OCI-LY1 (cell line): ENCODE data around the gene BDNF.

ENCODE experiments used
- H2AFZ ChIP-seq: fragments of 200-600 bp; sonication (generic), shearing (Covaris generic); 2 replicates; pipeline ENCODE4 v1.6.0; 2014; ENCODE audit warnings: antibody characterized with exemption, mild to moderate bottlenecking, low read length
- H3F3A ChIP-seq: fragments of 200-600 bp; sonication (generic), shearing (Covaris generic); 2 replicates; pipeline ENCODE4 v1.6.0; 2014; ENCODE audit warnings: mild to moderate bottlenecking, antibody characterized with exemption, low read length, moderate library complexity; ENCODE audit not compliant: insufficient read depth
- H3K27ac ChIP-seq: fragments of 200-600 bp; sonication (generic); 2 replicates; pipeline ENCODE4 v1.5.1; 2014; ENCODE audit warnings: low read length, mixed run types, mild to moderate bottlenecking, low read depth; ENCODE audit not compliant: poor library complexity, severe bottlenecking
- H3K27me3 ChIP-seq: fragments of 200-600 bp; sonication (generic); 2 replicates; pipeline ENCODE4 v1.6.0; 2014; ENCODE audit warnings: antibody characterized with exemption, mild to moderate bottlenecking, low read length, moderate library complexity; ENCODE audit not compliant: insufficient read depth
- H3K36me3 ChIP-seq: fragments of 200-600 bp; sonication (generic); 2 replicates; pipeline ENCODE4 v1.6.1; 2014; ENCODE audit warnings: mild to moderate bottlenecking, antibody characterized with exemption, low read length, moderate library complexity, mixed read lengths; ENCODE audit not compliant: insufficient read depth
- H3K4me1 ChIP-seq: fragments of 200-600 bp; sonication (generic); 2 replicates; pipeline ENCODE4 v1.5.1; 2014; ENCODE audit warnings: mild to moderate bottlenecking, low read length, moderate library complexity; ENCODE audit not compliant: insufficient read depth, severe bottlenecking
- H3K4me2 ChIP-seq: fragments of 200-600 bp; sonication (generic), shearing (Covaris generic); 2 replicates; pipeline ENCODE4 v1.6.1; 2014; ENCODE audit warnings: low read length
- H3K4me3 ChIP-seq: fragments of 200-600 bp; sonication (generic); 2 replicates; pipeline ENCODE4 v1.5.1; 2014; ENCODE audit warnings: low read length, low read depth, mild to moderate bottlenecking, mixed read lengths; ENCODE audit not compliant: poor library complexity, severe bottlenecking
- H3K79me2 ChIP-seq: fragments of 200-600 bp; shearing (Covaris generic); 2 replicates; pipeline ENCODE4 v1.6.1; 2016; ENCODE audit warnings: mixed run types, low read length, mixed read lengths; ENCODE audit not compliant: insufficient read depth
- H3K9ac ChIP-seq: fragments of 200-600 bp; sonication (generic), shearing (Covaris generic); 2 replicates; pipeline ENCODE4 v1.6.1; 2014; ENCODE audit warnings: mild to moderate bottlenecking, low read length, mixed read lengths
- H3K9me2 ChIP-seq: fragments of 200-600 bp; sonication (generic), shearing (Covaris generic); 2 replicates; pipeline ENCODE4 v1.6.1; 2014; ENCODE audit warnings: low read depth, mild to moderate bottlenecking, low read length, mixed read lengths
- H3K9me3 ChIP-seq: fragments of 200-600 bp; shearing (Covaris generic); 2 replicates; pipeline ENCODE4 v1.6.1; 2014; ENCODE audit warnings: low read length, mixed read lengths
- H4K20me1 ChIP-seq: fragments of 200-600 bp; sonication (generic), shearing (Covaris generic); 2 replicates; pipeline ENCODE4 v1.6.0; 2016; ENCODE audit warnings: mild to moderate bottlenecking, low read length; ENCODE audit not compliant: insufficient read depth
- EZH2 ChIP-seq: fragments of 200-600 bp; sonication (generic), shearing (Covaris generic); IDR thresholded peaks from 2 replicates; pipeline ENCODE4 v1.8.0; 2017; ENCODE audit warnings: borderline replicate concordance, mixed run types, mild to moderate bottlenecking, antibody characterized with exemption, low read length, moderate library complexity, mixed read lengths
- TF ChIP-seq, protein P1 (sequence below): fragments of 200-600 bp; sonication (generic), shearing (Covaris generic); IDR thresholded peaks from 2 replicates; pipeline ENCODE4 v1.5.1; 2017; ENCODE audit warnings: mild to moderate bottlenecking, antibody characterized with exemption, low read length, moderate library complexity, mixed read lengths

Gene BDNF

DNA sequence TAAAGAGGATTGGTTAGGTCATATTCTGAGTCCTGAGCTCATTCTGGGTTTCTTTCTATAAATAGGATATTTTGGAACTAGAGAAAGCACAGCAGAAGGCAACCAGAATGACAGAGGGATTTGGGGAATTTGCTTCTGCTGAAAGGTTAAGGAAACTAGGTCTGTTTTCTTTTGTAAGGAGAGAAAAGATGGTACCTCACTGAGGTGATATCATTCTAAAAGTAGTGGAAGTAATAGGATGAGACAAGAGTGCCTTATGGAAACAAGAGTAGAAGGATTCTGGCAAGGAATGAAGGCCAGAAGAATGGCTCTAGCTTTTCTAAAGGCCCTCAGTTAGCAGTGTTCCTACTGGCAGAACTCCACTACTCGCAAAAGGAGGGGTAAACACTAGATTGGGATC is 26.7 kb upstream of the BDNF start:
- no peak overlapping the region for H3K4me3 ChIP-seq
- no peaks in the 10 kb centered on the region for H3K9me3 ChIP-seq
- H3F3A ChIP-seq = no peaks in the 10 kb centered on the region
- no peak overlapping the region for H2AFZ ChIP-seq
- no peak overlapping the region for H3K4me2 ChIP-seq
- H3K36me3 ChIP-seq = no peaks in the 10 kb centered on the region
- no peaks in the 10 kb centered on the region for H4K20me1 ChIP-seq
- no peaks in the 10 kb centered on the region for H3K9me2 ChIP-seq
- no peak overlapping the region for H3K9ac ChIP-seq
- H3K27ac ChIP-seq = no peak overlapping the region
- no peaks in the 10 kb centered on the region for H3K4me1 ChIP-seq
- TF ChIP-seq, protein P1, sequence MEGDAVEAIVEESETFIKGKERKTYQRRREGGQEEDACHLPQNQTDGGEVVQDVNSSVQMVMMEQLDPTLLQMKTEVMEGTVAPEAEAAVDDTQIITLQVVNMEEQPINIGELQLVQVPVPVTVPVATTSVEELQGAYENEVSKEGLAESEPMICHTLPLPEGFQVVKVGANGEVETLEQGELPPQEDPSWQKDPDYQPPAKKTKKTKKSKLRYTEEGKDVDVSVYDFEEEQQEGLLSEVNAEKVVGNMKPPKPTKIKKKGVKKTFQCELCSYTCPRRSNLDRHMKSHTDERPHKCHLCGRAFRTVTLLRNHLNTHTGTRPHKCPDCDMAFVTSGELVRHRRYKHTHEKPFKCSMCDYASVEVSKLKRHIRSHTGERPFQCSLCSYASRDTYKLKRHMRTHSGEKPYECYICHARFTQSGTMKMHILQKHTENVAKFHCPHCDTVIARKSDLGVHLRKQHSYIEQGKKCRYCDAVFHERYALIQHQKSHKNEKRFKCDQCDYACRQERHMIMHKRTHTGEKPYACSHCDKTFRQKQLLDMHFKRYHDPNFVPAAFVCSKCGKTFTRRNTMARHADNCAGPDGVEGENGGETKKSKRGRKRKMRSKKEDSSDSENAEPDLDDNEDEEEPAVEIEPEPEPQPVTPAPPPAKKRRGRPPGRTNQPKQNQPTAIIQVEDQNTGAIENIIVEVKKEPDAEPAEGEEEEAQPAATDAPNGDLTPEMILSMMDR = no peak
- TF ChIP-seq EZH2 = no peak
- H3K27me3 ChIP-seq = no peaks in the 10 kb centered on the region
- no peaks in the 10 kb centered on the region for H3K79me2 ChIP-seq

GRCh38 chr11:27723687-27724086 is 23.4 kb upstream of the BDNF start:
- no peaks in the 10 kb centered on the region for H3K4me1 ChIP-seq
- no peaks in the 10 kb centered on the region for H3K79me2 ChIP-seq
- H3K4me2 ChIP-seq = no peak overlapping the region
- no peak overlapping the region for H2AFZ ChIP-seq
- H3K9me2 ChIP-seq = no peaks in the 10 kb centered on the region
- no peaks in the 10 kb centered on the region for H3K27me3 ChIP-seq
- no peaks in the 10 kb centered on the region for H3F3A ChIP-seq
- TF ChIP-seq, protein P1 = no peak
- no peak for TF ChIP-seq EZH2
- H3K9me3 ChIP-seq = no peaks in the 10 kb centered on the region
- H3K4me3 ChIP-seq = no peak overlapping the region
- no peaks in the 10 kb centered on the region for H3K36me3 ChIP-seq
- H3K27ac ChIP-seq = no peak overlapping the region
- H4K20me1 ChIP-seq = no peaks in the 10 kb centered on the region
- no peak overlapping the region for H3K9ac ChIP-seq

GRCh38 chr11:27722953-27723344 is 22.7 kb upstream of the BDNF start:
- Histone ChIP-seq H2AFZ (no peak overlapping the region), H3K36me3 (no peaks in the 10 kb centered on the region), H3K9ac (no peak overlapping the region), H3K79me2 (no peaks in the 10 kb centered on the region), H3F3A (no peaks in the 10 kb centered on the region), H3K27ac (no peak overlapping the region), H3K4me3 (no peak overlapping the region), H3K4me2 (no peak overlapping the region), H4K20me1 (no peaks in the 10 kb centered on the region), H3K9me3 (no peaks in the 10 kb centered on the region), H3K9me2 (no peaks in the 10 kb centered on the region), H3K27me3 (no peaks in the 10 kb centered on the region), H3K4me1 (no peaks in the 10 kb centered on the region)
- no peak for TF ChIP-seq EZH2
- TF ChIP-seq, protein P1 = no peak
